Hippocampal formation (tissue), 2 donors: ENCODE data around the gene RXFP2.

Experiments used
- DNase-seq, 2 donors: peaks; one replicate each; lab custom pipeline; 2025; lab: John Stamatoyannopoulos, UW

Gene RXFP2

GRCh38 chr13:31824705-31825517, 85.6 kb downstream of the RXFP2 start:
- DNase-seq, result peak in 1 of 2 donors; percentile 20

GRCh38 chr13:31826521-31826920, 87.2 kb downstream of the RXFP2 start:
- no peak for DNase-seq

- no peak for DNase-seq
Observed at GRCh38 chr13:31827707-31828106, 88.4 kb downstream of the RXFP2 start.

GRCh38 chr13:31835932-31836331, 96.6 kb downstream of the RXFP2 start:
- DNase-seq, result no peak

GRCh38 chr13:31843044-31843443, 103.7 kb downstream of the RXFP2 start:
- no peak for DNase-seq

- peak; percentile 71 to 75 for DNase-seq
Observed at GRCh38 chr13:31846182-31846938, 107.0 kb downstream of the RXFP2 start.

- no peak for DNase-seq
Observed at GRCh38 chr13:31846961-31847752, 107.8 kb downstream of the RXFP2 start.

GRCh38 chr13:31848621-31849020, 109.3 kb downstream of the RXFP2 start:
- DNase-seq, result no peak

GRCh38 chr13:31849206-31849605, 109.9 kb downstream of the RXFP2 start:
- no peak for DNase-seq

GRCh38 chr13:31850041-31850555, 110.8 kb downstream of the RXFP2 start:
- no peak for DNase-seq

- no peak for DNase-seq
Observed at GRCh38 chr13:31851216-31851615, 111.9 kb downstream of the RXFP2 start.
